ENCODE measurements around the gene ATG10.

Gene ATG10

GRCh38 chr5:82142217-82142841, 170.5 kb downstream of the ATG10 start:
- TF ChIP-seq, protein P1, sequence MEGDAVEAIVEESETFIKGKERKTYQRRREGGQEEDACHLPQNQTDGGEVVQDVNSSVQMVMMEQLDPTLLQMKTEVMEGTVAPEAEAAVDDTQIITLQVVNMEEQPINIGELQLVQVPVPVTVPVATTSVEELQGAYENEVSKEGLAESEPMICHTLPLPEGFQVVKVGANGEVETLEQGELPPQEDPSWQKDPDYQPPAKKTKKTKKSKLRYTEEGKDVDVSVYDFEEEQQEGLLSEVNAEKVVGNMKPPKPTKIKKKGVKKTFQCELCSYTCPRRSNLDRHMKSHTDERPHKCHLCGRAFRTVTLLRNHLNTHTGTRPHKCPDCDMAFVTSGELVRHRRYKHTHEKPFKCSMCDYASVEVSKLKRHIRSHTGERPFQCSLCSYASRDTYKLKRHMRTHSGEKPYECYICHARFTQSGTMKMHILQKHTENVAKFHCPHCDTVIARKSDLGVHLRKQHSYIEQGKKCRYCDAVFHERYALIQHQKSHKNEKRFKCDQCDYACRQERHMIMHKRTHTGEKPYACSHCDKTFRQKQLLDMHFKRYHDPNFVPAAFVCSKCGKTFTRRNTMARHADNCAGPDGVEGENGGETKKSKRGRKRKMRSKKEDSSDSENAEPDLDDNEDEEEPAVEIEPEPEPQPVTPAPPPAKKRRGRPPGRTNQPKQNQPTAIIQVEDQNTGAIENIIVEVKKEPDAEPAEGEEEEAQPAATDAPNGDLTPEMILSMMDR (IDR thresholded peaks at IDR 0.05), result no peak
- Histone ChIP-seq H3K9me3 (ENCODE audit: control insufficient read depth, low read length) (no peaks in the 10 kb centered on the region), H3K79me2 (no peaks in the 10 kb centered on the region), H3K36me3 (ENCODE audit: control insufficient read depth, insufficient read depth, low read length) (no peaks in the 10 kb centered on the region), H3K4me1 (no peaks in the 10 kb centered on the region), H3K4me3 (ENCODE audit: low read depth, low read length) (no peak overlapping the region), H2AFZ (no peak overlapping the region), H3K27me3 (ENCODE audit: control insufficient read depth, insufficient read depth, low read length) (no peaks in the 10 kb centered on the region), H3K4me2 (ENCODE audit: low read length) (no peak overlapping the region), H3K9ac (no peak overlapping the region), H3K27ac (no peak overlapping the region)

DNA sequence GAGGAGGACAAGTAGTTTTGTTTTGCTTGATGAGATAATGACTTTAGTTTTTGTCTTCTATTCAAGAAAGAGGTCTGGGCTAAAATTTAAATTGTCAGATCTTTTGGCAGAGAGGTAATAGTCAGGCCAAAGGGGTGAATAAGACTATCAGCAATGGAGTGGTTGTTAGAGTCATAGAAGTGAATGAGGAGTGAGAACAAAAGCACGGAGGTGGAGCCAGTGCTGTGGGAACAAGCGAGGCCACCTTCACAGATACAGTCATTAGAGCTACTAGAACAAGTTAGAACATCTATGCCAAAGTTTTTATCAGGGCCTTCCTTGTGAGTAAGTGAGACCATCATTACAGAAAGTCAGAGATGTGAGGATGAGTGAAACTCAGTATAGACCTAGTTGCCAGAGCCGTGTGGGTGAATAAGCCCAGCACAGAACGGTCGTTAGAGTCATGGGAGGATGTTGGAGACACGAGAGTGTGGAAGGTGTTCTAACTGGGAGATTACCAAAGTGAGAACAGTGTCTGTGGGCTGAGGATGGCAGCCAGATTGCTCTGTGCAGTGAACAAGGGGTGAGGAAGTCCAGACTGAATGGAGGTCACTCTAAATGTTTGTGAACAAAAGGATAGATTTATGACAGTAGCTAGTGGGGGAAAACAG, 171.2 kb downstream of the ATG10 start:
- no peaks in the 10 kb centered on the region for H3K4me1 ChIP-seq
- H3K27me3 ChIP-seq (ENCODE audit: control insufficient read depth, insufficient read depth, low read length), result no peaks in the 10 kb centered on the region
- no peak overlapping the region for H3K27ac ChIP-seq
- H3K36me3 ChIP-seq (ENCODE audit: control insufficient read depth, insufficient read depth, low read length), result no peaks in the 10 kb centered on the region
- H3K79me2 ChIP-seq, result no peaks in the 10 kb centered on the region
- TF ChIP-seq, protein P1 (IDR thresholded peaks at IDR 0.05), result no peak
- no peak overlapping the region for H3K4me3 ChIP-seq (ENCODE audit: low read depth, low read length)
- H3K9ac ChIP-seq, result no peak overlapping the region
- no peak overlapping the region for H3K4me2 ChIP-seq (ENCODE audit: low read length)
- no peaks in the 10 kb centered on the region for H3K9me3 ChIP-seq (ENCODE audit: control insufficient read depth, low read length)
- no peak overlapping the region for H2AFZ ChIP-seq

GRCh38 chr5:82147860-82148573, 176.2 kb downstream of the ATG10 start:
- H3K4me1 ChIP-seq, result peaks cover 5% of the 10 kb centered on the region
- no peak overlapping the region for H3K9ac ChIP-seq
- no peak overlapping the region for H3K4me3 ChIP-seq (ENCODE audit: low read depth, low read length)
- H3K27me3 ChIP-seq (ENCODE audit: control insufficient read depth, insufficient read depth, low read length), result no peaks in the 10 kb centered on the region
- TF ChIP-seq, protein P1 (IDR thresholded peaks at IDR 0.05), result no peak
- H3K9me3 ChIP-seq (ENCODE audit: control insufficient read depth, low read length), result no peaks in the 10 kb centered on the region
- no peaks in the 10 kb centered on the region for H3K79me2 ChIP-seq
- H3K4me2 ChIP-seq (ENCODE audit: low read length), result no peak overlapping the region
- H2AFZ ChIP-seq, result no peak overlapping the region
- H3K36me3 ChIP-seq (ENCODE audit: control insufficient read depth, insufficient read depth, low read length), result no peaks in the 10 kb centered on the region
- H3K27ac ChIP-seq, result no peak overlapping the region

DNA sequence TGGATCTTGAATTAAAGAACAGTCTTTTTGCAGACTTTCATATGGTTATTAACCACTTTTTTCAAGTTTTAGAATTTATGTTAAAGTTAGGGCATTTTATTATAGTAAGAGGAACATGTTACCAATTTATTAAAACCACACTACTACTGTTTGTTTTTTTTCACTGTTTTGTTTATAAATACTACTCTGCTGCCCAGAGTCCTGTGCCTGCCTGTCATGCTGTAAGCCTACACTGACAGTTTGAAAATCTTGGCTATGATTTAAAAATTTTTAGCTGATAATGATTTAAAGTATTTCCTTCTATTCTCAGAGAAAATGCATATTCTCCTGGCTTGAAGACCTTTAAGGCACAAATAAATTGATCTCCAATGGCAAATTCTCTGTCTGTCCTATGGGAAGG, 177.6 kb downstream of the ATG10 start:
- Histone ChIP-seq H3K9me3 (ENCODE audit: control insufficient read depth, low read length) (no peaks in the 10 kb centered on the region), H2AFZ (no peak overlapping the region), H3K79me2 (no peaks in the 10 kb centered on the region), H3K27ac (no peak overlapping the region), H3K4me3 (ENCODE audit: low read depth, low read length) (no peak overlapping the region), H3K9ac (no peak overlapping the region), H3K27me3 (ENCODE audit: control insufficient read depth, insufficient read depth, low read length) (no peaks in the 10 kb centered on the region), H3K4me2 (ENCODE audit: low read length) (no peak overlapping the region), H3K36me3 (ENCODE audit: control insufficient read depth, insufficient read depth, low read length) (no peaks in the 10 kb centered on the region), H3K4me1 (peaks cover 5% of the 10 kb centered on the region)
- TF ChIP-seq, protein P1 (IDR thresholded peaks at IDR 0.05), result no peak
